ENCODE results near the gene RARRES2.

DNA sequence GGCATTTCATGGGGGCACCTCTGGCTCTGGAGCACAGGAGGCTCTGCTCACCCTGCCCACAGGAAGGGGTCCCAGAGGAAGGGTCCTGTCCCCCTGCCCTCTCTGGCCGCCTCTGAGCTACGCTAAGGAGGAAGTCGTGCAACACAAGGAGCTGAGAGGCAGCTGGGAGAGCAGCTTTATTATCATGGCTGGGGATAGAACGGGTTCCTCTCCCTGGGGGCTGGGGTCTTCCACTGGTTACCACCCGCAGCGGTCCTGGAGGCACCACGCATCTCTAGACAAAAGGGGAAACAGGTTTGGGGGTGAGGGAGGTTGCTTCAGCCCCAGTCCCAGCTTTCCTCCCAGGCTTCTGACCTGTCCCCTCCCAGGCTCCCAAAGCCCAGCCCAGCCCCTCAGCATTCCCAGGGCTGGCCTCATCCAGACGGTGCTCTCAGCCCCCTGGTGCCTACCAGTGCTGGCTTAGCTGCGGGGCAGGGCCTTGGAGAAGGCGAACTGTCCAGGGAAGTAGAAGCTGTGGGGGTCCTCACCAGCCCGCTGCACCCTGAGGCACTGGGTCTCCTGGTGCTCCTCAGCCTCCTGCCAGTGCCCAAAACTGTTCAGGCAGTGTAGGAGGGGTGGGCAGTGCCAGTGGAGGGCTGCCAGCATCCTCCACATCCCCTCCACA is 3.1 kb downstream of the RARRES2 start:
- TF ChIP-seq, protein P1, sequence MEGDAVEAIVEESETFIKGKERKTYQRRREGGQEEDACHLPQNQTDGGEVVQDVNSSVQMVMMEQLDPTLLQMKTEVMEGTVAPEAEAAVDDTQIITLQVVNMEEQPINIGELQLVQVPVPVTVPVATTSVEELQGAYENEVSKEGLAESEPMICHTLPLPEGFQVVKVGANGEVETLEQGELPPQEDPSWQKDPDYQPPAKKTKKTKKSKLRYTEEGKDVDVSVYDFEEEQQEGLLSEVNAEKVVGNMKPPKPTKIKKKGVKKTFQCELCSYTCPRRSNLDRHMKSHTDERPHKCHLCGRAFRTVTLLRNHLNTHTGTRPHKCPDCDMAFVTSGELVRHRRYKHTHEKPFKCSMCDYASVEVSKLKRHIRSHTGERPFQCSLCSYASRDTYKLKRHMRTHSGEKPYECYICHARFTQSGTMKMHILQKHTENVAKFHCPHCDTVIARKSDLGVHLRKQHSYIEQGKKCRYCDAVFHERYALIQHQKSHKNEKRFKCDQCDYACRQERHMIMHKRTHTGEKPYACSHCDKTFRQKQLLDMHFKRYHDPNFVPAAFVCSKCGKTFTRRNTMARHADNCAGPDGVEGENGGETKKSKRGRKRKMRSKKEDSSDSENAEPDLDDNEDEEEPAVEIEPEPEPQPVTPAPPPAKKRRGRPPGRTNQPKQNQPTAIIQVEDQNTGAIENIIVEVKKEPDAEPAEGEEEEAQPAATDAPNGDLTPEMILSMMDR (IDR thresholded peaks at IDR 0.05; ENCODE audit: insufficient read depth, low read length, poor library complexity, severe bottlenecking), result no peak
- TF ChIP-seq EZH2phosphoT487 (conservative IDR thresholded peaks at IDR 0.05; ENCODE audit: low read length), result no peak

Data from SU-DHL-6 (cell line).